Measurements from ENCODE around the gene POLA2.
A peak's percentile ranks its signal among the peaks of the same experiment; 100 is the strongest.

POLA2 gene

GRCh38 chr11:65290448-65291165 is 28.8 kb downstream of the POLA2 start:
- Histone ChIP-seq H3K4me3 (ENCODE audit: low read length) (peak overlapping the region; percentile 55), H3K4me2 (ENCODE audit: low read length) (peak overlapping the region; percentile 80), H3K36me3 (ENCODE audit: insufficient read depth, low read length) (peaks cover 35% of the 10 kb centered on the region), H3K9ac (ENCODE audit: low read depth, low read length) (peak overlapping the region; percentile 86), H3K4me1 (ENCODE audit: control insufficient read depth, insufficient read depth, low read length) (peaks cover 40% of the 10 kb centered on the region), H3K9me3 (replicated peaks; ENCODE audit: low read length) (no peaks in the 10 kb centered on the region), H3K27me3 (ENCODE audit: control insufficient read depth, insufficient read depth, low read length) (no peaks in the 10 kb centered on the region)

DNA sequence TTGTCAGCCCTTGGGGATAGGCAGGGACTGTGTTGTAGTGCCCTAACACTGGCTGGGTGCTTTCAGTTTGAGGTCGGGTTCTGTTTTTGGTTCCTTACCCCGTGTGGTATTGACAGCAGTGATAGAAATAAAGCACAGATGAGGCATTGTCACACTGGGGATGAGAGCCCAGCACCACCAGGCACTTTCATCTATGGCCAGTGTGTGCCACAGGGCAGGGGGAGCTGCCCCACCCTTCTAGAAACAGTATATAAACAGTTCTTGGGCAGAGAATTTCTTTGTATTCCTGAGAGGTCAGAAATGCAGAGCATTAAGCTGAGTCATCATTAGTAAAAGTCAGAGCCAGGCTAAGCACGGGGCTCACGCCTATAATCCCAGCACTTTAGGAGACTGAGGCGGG is 29.9 kb downstream of the POLA2 start:
- Histone ChIP-seq H3K9ac (ENCODE audit: low read depth, low read length) (peak overlapping the region; percentile 86), H3K4me1 (ENCODE audit: control insufficient read depth, insufficient read depth, low read length) (peaks cover 40% of the 10 kb centered on the region), H3K36me3 (ENCODE audit: insufficient read depth, low read length) (peaks cover 39% of the 10 kb centered on the region), H3K4me2 (ENCODE audit: low read length) (peak overlapping the region; percentile 80), H3K27me3 (ENCODE audit: control insufficient read depth, insufficient read depth, low read length) (no peaks in the 10 kb centered on the region), H3K9me3 (replicated peaks; ENCODE audit: low read length) (no peaks in the 10 kb centered on the region), H3K4me3 (ENCODE audit: low read length) (peak overlapping the region; percentile 55)

DNA sequence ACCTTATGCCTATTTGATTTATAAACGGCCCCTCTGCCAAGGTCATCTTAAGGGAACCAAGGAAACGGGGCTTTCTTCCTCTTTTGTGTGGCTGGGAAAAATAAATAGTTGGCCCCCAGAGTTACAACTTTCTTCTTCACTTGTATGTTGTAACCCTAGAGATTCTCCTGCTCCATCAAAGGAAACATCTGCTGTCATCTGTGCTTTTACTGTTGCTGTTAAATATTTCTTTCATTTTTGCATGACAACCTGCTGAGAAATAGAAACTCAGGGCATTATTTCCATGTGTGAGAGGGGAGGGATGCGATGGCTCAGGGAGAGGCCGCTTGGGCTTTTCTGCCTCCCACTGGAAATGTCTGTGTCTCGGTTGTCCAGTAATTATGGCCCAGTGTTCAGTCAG is 31.1 kb downstream of the POLA2 start:
- Histone ChIP-seq H3K9ac (ENCODE audit: low read depth, low read length) (peak overlapping the region; percentile 86), H3K4me3 (ENCODE audit: low read length) (no peak overlapping the region), H3K4me1 (ENCODE audit: control insufficient read depth, insufficient read depth, low read length) (peaks cover 50% of the 10 kb centered on the region), H3K4me2 (ENCODE audit: low read length) (no peak overlapping the region), H3K36me3 (ENCODE audit: insufficient read depth, low read length) (peaks cover 32% of the 10 kb centered on the region), H3K27me3 (ENCODE audit: control insufficient read depth, insufficient read depth, low read length) (no peaks in the 10 kb centered on the region), H3K9me3 (replicated peaks; ENCODE audit: low read length) (no peaks in the 10 kb centered on the region)

GRCh38 chr11:65293909-65294381 is 32.2 kb downstream of the POLA2 start:
- Histone ChIP-seq H3K36me3 (ENCODE audit: insufficient read depth, low read length) (peaks cover 32% of the 10 kb centered on the region), H3K27me3 (ENCODE audit: control insufficient read depth, insufficient read depth, low read length) (no peaks in the 10 kb centered on the region), H3K4me2 (ENCODE audit: low read length) (no peak overlapping the region), H3K4me3 (ENCODE audit: low read length) (no peak overlapping the region), H3K4me1 (ENCODE audit: control insufficient read depth, insufficient read depth, low read length) (peaks cover 60% of the 10 kb centered on the region), H3K9me3 (replicated peaks; ENCODE audit: low read length) (no peaks in the 10 kb centered on the region), H3K9ac (ENCODE audit: low read depth, low read length) (peak overlapping the region; percentile 18)

GRCh38 chr11:65295001-65295400 is 33.2 kb downstream of the POLA2 start:
- no peaks in the 10 kb centered on the region for H3K27me3 ChIP-seq (ENCODE audit: control insufficient read depth, insufficient read depth, low read length)
- H3K4me2 ChIP-seq (ENCODE audit: low read length) = no peak overlapping the region
- no peak overlapping the region for H3K9ac ChIP-seq (ENCODE audit: low read depth, low read length)
- H3K36me3 ChIP-seq (ENCODE audit: insufficient read depth, low read length) = peaks cover 25% of the 10 kb centered on the region
- H3K4me1 ChIP-seq (ENCODE audit: control insufficient read depth, insufficient read depth, low read length) = peaks cover 66% of the 10 kb centered on the region
- no peaks in the 10 kb centered on the region for H3K9me3 ChIP-seq (replicated peaks; ENCODE audit: low read length)
- H3K4me3 ChIP-seq (ENCODE audit: low read length) = no peak overlapping the region

DNA sequence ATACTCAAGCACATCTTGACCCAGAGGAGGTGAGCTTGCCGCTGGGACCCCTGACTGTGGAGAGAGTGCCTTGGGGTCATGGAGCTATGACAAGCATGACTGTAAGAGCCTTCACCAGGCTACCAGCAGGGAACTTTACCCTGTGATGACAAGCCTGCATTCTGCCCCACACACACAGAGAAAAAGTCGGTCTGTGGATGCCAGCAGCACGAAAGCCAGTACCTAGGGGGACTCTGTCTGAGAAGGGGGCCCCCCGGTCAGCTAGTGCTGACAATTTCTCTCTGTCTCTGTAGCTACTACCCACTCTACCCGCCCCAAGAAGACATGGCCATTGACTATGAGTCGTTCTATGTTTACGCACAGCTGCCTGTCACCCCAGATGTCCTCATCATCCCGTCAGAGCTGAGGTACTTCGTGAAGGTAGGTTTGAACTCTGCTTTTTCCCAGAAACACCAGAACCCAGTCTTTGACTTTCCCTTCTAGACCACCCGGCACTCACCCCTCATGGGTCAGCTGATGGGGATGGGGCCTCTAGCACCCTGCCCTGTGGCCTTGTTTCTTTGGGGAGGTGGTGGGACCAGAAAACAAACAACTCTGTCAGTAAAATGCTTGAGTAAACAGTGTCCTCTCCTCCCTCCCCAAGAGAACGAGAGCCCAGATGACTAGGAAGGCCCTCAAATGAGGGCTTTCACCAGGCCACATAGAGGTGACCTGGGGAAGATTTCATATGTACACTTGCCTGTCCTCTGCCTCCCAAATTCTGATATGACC is 34.0 kb downstream of the POLA2 start:
- no peak overlapping the region for H3K9ac ChIP-seq (ENCODE audit: low read depth, low read length)
- no peak overlapping the region for H3K4me2 ChIP-seq (ENCODE audit: low read length)
- peaks cover 25% of the 10 kb centered on the region for H3K36me3 ChIP-seq (ENCODE audit: insufficient read depth, low read length)
- H3K9me3 ChIP-seq (replicated peaks; ENCODE audit: low read length) = no peaks in the 10 kb centered on the region
- no peak overlapping the region for H3K4me3 ChIP-seq (ENCODE audit: low read length)
- H3K4me1 ChIP-seq (ENCODE audit: control insufficient read depth, insufficient read depth, low read length) = peaks cover 59% of the 10 kb centered on the region
- H3K27me3 ChIP-seq (ENCODE audit: control insufficient read depth, insufficient read depth, low read length) = no peaks in the 10 kb centered on the region

DNA sequence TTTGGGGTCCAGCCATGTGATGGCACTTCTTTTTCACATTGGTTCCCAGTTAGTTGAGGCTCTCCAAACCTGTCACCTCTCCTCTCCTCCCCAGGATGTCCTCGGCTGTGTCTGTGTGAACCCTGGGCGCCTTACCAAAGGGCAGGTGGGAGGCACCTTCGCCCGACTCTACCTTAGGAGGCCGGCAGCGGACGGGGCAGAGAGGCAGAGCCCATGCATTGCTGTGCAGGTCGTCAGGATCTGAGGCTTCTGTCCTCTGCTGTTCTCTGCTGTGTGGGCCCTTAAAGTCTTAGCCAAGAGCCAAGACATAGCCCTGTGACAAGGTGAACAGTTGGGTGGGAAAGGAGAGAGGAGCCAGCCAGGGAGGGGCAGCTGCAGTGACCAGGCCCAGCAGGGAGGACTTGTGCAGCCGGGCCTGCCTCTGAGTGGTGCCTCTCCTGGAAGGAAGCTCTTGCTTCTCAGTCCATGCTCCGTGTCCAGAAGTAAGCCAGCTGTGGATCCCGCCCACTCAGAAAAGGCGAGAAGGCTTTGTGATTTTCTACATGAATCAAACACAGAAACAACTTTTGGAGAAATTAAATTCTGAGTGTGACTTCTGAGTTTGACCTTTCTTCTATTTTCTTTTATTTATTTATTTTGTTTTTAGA is 35.4 kb downstream of the POLA2 start:
- no peaks in the 10 kb centered on the region for H3K9me3 ChIP-seq (replicated peaks; ENCODE audit: low read length)
- no peaks in the 10 kb centered on the region for H3K27me3 ChIP-seq (ENCODE audit: control insufficient read depth, insufficient read depth, low read length)
- H3K36me3 ChIP-seq (ENCODE audit: insufficient read depth, low read length) = peaks cover 25% of the 10 kb centered on the region
- H3K9ac ChIP-seq (ENCODE audit: low read depth, low read length) = no peak overlapping the region
- H3K4me3 ChIP-seq (ENCODE audit: low read length) = no peak overlapping the region
- H3K4me1 ChIP-seq (ENCODE audit: control insufficient read depth, insufficient read depth, low read length) = peaks cover 58% of the 10 kb centered on the region
- H3K4me2 ChIP-seq (ENCODE audit: low read length) = no peak overlapping the region

- no peak overlapping the region for H3K4me3 ChIP-seq (ENCODE audit: low read length)
- H3K4me1 ChIP-seq (ENCODE audit: control insufficient read depth, insufficient read depth, low read length) = peaks cover 53% of the 10 kb centered on the region
- no peaks in the 10 kb centered on the region for H3K27me3 ChIP-seq (ENCODE audit: control insufficient read depth, insufficient read depth, low read length)
- no peaks in the 10 kb centered on the region for H3K9me3 ChIP-seq (replicated peaks; ENCODE audit: low read length)
- H3K9ac ChIP-seq (ENCODE audit: low read depth, low read length) = peak overlapping the region; percentile 55
- H3K4me2 ChIP-seq (ENCODE audit: low read length) = peak overlapping the region; percentile 22
- H3K36me3 ChIP-seq (ENCODE audit: insufficient read depth, low read length) = peaks cover 25% of the 10 kb centered on the region
Measured at GRCh38 chr11:65298131-65298535, 36.4 kb downstream of the POLA2 start.

DNA sequence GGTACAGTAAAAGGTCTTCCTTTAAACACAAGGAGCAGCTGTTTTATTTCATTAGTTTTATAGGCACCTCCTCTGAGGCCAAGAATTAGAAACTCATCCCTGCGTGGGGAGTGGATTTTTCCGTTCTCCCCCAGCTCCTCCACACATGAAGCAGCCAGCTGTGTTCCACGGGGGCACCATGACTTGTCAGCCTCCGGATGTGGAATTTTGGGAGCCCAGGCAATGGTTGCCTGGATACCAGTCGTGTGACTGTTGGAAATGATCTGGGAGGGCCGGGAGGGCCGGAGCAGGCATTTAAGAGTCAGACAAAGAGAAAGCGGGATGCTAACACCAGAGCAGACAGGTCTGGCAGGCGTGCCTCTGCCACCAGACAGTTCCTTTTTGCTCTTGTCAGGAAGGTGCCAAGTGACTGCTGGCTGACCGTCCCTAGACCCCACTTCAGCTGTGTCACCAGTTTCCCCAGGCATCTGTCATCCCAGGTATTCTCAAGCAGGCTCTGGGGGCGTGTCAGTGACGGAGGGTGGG is 37.0 kb downstream of the POLA2 start:
- Histone ChIP-seq H3K9ac (ENCODE audit: low read depth, low read length) (peak overlapping the region; percentile 55), H3K4me2 (ENCODE audit: low read length) (peak overlapping the region; percentile 22), H3K9me3 (replicated peaks; ENCODE audit: low read length) (no peaks in the 10 kb centered on the region), H3K36me3 (ENCODE audit: insufficient read depth, low read length) (peaks cover 25% of the 10 kb centered on the region), H3K4me3 (ENCODE audit: low read length) (peak overlapping the region; percentile 1), H3K27me3 (ENCODE audit: control insufficient read depth, insufficient read depth, low read length) (no peaks in the 10 kb centered on the region), H3K4me1 (ENCODE audit: control insufficient read depth, insufficient read depth, low read length) (peaks cover 49% of the 10 kb centered on the region)

- no peaks in the 10 kb centered on the region for H3K27me3 ChIP-seq (ENCODE audit: control insufficient read depth, insufficient read depth, low read length)
Measured at GRCh38 chr11:65300621-65301275, 39.0 kb downstream of the POLA2 start.

More at GRCh38 chr11:65300621-65301275, 39.0 kb downstream of the POLA2 start:
- Histone ChIP-seq H3K9ac (ENCODE audit: low read depth, low read length) (no peak overlapping the region), H3K4me1 (ENCODE audit: control insufficient read depth, insufficient read depth, low read length) (peaks cover 43% of the 10 kb centered on the region), H3K36me3 (ENCODE audit: insufficient read depth, low read length) (peaks cover 9% of the 10 kb centered on the region), H3K9me3 (replicated peaks; ENCODE audit: low read length) (no peaks in the 10 kb centered on the region), H3K4me3 (ENCODE audit: low read length) (no peak overlapping the region), H3K4me2 (ENCODE audit: low read length) (no peak overlapping the region)

Data from skeletal muscle satellite cell (primary cell).